ENCODE results near the gene THADA.
"Not testable (repeated sequence)": the region's sequence is repeated elsewhere in the genome, so short reads cannot be mapped to it uniquely, and the experiment has no call there.

THADA gene

DNA sequence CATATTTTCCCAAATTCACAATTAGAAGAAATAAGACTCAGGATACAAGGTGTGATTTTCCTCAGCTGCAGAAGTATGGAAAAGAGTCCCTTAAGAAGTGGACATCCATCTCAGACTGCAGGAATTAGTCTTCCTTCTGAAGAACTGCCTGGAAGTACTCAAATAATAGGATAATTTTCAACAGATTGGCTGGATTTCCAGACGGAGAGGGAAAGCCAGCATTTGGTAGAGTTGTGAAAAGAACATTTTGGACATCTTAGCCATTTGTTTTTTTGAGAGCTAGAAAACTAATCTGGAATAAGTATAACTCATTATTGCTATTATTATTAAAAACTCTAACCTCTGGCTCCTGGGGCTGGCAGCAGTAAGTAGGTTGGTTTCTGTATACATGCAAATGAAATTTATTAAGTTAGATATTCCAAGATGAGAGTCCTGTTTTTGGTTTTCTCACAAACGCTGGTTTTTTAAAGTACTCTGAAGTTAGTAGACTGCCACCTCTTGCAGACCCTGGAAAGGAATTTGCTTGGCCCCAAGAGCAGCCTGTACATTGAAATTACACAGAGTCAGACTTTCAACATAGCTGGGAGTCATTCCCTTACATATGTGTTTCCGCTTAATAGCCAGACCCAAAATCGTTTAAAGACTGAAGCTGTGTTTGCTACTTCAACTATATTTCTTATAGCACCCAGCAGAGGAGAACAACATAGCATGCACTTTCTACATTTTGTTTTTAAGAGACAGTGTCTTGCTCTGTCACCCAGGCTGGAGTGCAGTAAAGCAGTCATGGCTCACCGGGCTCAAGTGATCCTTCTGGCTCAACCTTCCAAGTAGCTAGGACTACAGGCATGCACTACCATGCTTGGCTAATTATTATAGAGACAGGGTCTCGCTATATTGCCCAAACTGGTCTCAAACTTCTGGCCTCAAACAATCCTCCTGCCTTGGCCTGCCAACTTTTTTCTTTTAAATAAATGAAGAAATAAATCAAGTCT lies 142.4 kb downstream of the THADA start:
- CTCF ChIA-PET: no interaction called here
- TF ChIP-seq ARNT (IDR thresholded peaks at IDR 0.05) (no peak), FOXM1 (IDR thresholded peaks at IDR 0.05; ENCODE audit: borderline replicate concordance) (no peak), LEF1 (IDR thresholded peaks at IDR 0.05; ENCODE audit: borderline replicate concordance) (no peak)
- DNase-seq (ENCODE audit: extremely low spot score): no peak
- POLR2A ChIA-PET: no interaction called here

DNA sequence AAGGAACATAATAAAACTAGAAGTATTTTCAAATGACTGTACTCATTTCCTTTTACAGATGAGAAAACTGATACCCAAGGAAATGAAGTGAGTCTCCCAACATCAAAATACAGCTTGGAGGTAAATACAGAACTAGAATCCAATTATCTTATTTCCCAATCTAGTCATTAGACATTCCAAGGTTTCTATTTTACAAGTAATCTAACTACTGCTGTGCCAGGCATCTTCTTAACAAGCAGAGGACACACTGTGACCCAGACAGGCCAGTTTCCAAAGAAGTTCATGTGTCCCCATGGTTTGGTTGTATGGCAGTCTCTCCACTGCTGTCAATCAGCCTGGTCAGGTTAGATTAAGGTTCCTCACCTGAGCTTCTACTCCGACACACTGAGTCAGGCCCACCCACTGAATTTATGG lies 143.5 kb downstream of the THADA start:
- ChIA-PET POLR2A (no interaction called here), CTCF (interaction anchor here (0.6 to 1.3 kb wide), 2 partner anchors 13 to 595 kb away, joined by 3 read pairs; no protein-coding TSS in a partner anchor)
- no peak for DNase-seq (ENCODE audit: extremely low spot score)
- no peak for TF ChIP-seq FOXK2 (IDR thresholded peaks at IDR 0.05)

GRCh38 chr2:43450617-43451016 lies 145.2 kb downstream of the THADA start:
- ChIA-PET CTCF (no interaction called here), POLR2A (no interaction called here)
- no peak for TF ChIP-seq FOXM1 (IDR thresholded peaks at IDR 0.05; ENCODE audit: borderline replicate concordance)
- TF ChIP-seq LEF1 (IDR thresholded peaks at IDR 0.05; ENCODE audit: borderline replicate concordance): no peak
- TF ChIP-seq BHLHE40 (IDR thresholded peaks at IDR 0.05; ENCODE audit: borderline replicate concordance): no peak
- TF ChIP-seq FOXA1 (IDR thresholded peaks at IDR 0.05): no peak
- TF ChIP-seq FOXK2 (IDR thresholded peaks at IDR 0.05): no peak
- TF ChIP-seq CTBP1 (IDR thresholded peaks at IDR 0.05; ENCODE audit: borderline replicate concordance): no peak
- TF ChIP-seq ZNF384 (IDR thresholded peaks at IDR 0.05): no peak
- TF ChIP-seq NFRKB (IDR thresholded peaks at IDR 0.05): no peak
- TF ChIP-seq HDGF (IDR thresholded peaks at IDR 0.05; ENCODE audit: borderline replicate concordance): no peak
- TF ChIP-seq, protein P1, sequence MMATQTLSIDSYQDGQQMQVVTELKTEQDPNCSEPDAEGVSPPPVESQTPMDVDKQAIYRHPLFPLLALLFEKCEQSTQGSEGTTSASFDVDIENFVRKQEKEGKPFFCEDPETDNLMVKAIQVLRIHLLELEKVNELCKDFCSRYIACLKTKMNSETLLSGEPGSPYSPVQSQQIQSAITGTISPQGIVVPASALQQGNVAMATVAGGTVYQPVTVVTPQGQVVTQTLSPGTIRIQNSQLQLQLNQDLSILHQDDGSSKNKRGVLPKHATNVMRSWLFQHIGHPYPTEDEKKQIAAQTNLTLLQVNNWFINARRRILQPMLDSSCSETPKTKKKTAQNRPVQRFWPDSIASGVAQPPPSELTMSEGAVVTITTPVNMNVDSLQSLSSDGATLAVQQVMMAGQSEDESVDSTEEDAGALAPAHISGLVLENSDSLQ (IDR thresholded peaks at IDR 0.05): no peak; the same call in 1 of the 2 replicates
- TF ChIP-seq ARNT (IDR thresholded peaks at IDR 0.05): no peak
- TF ChIP-seq SUZ12 (IDR thresholded peaks at IDR 0.05): no peak
- no peak for TF ChIP-seq SP1 (IDR thresholded peaks at IDR 0.05)
- TF ChIP-seq L3MBTL2 (conservative IDR thresholded peaks at IDR 0.05): no peak
- DNase-seq (ENCODE audit: extremely low spot score): no peak

GRCh38 chr2:43448822-43449110 lies 147.1 kb downstream of the THADA start:
- TF ChIP-seq FOXA1 (IDR thresholded peaks at IDR 0.05): no peak
- no peak for TF ChIP-seq BHLHE40 (IDR thresholded peaks at IDR 0.05; ENCODE audit: borderline replicate concordance)
- no peak for TF ChIP-seq SUZ12 (IDR thresholded peaks at IDR 0.05)
- no peak for TF ChIP-seq NFRKB (IDR thresholded peaks at IDR 0.05)
- DNase-seq (ENCODE audit: extremely low spot score): no peak
- POLR2A ChIA-PET: no interaction called here
- CTCF ChIA-PET: no interaction called here

DNA sequence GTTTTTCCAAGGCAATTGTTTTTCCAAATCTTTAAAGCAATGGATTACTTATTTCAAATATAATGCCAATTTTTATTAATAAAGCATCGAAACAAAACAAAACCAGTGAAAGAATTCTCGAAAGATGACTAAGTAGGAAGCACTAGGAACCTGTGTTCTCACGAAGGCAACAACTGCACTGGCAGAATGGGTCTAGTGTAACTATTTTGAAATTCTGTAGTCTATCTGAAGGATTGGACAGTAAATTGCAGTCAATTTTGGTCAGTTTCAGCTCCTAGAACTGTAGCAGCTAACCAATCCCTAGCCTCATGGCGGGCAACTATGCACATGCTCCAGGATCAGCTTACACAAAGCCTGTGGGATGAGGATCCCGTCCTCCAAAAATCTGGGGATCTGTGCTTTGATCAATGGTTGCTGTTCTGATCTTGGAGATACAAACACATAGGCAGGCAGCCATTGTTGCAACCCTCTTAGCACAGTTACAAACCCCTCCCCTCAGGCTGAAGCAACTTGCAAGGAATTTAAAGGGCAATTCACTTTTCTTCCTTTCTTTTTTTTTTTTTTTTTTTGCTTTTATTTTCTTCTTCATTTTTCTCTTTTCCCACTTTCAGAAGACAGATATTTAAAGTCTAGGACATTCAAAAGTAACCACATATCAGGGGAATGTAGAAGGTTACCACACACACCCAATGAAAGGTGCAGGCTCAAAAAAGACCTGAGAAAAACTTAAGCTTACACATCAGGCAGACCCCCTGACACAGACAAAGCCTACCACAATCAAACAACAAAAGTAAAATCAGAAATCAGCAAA lies 147.6 kb downstream of the THADA start:
- CTCF ChIA-PET: no interaction called here
- POLR2A ChIA-PET: no interaction called here
- DNase-seq (ENCODE audit: extremely low spot score): no peak
- TF ChIP-seq BHLHE40 (IDR thresholded peaks at IDR 0.05; ENCODE audit: borderline replicate concordance) (no peak), ARNT (IDR thresholded peaks at IDR 0.05) (no peak), SP1 (IDR thresholded peaks at IDR 0.05) (no peak), NFRKB (IDR thresholded peaks at IDR 0.05) (no peak), HDGF (IDR thresholded peaks at IDR 0.05; ENCODE audit: borderline replicate concordance) (no peak), TARDBP (IDR thresholded peaks at IDR 0.05) (no peak), L3MBTL2 (conservative IDR thresholded peaks at IDR 0.05) (no peak), FOXA1 (IDR thresholded peaks at IDR 0.05) (no peak), FOXM1 (IDR thresholded peaks at IDR 0.05; ENCODE audit: borderline replicate concordance) (no peak), ZNF384 (IDR thresholded peaks at IDR 0.05) (no peak), LEF1 (IDR thresholded peaks at IDR 0.05; ENCODE audit: borderline replicate concordance) (no peak), SUZ12 (IDR thresholded peaks at IDR 0.05) (no peak)
- TF ChIP-seq, protein P1 (IDR thresholded peaks at IDR 0.05): no peak

DNA sequence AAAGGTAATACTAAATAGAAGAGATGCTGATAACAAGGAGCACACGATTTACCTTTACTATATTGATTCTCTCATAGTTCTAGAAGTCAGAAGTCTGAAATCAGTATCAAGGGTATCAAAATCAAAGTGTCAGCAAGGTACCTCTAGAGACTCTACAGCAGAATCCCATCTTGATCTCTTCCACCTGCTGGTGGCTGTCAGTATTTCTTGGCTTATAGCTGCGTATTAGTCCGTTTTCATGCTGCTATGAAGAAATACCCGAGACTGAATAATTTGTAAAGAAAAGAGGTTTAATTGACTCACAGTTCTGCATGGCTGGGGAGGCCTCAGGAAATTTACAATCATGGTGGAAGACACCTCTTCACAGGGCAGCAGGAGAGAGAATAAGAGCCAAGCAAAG lies 149.1 kb downstream of the THADA start:
- POLR2A ChIA-PET; DNase-seq (ENCODE audit: extremely low spot score): not testable (repeated sequence)
- CTCF ChIA-PET: interaction anchor here (0.6 kb wide), 1 partner anchor 13 kb away, joined by 3 read pairs; no protein-coding TSS in a partner anchor

- CTCF ChIA-PET: no interaction called here
- POLR2A ChIA-PET: no interaction called here
- TF ChIP-seq FOXM1 (IDR thresholded peaks at IDR 0.05; ENCODE audit: borderline replicate concordance) (no peak), TARDBP (IDR thresholded peaks at IDR 0.05) (no peak), FOXK2 (IDR thresholded peaks at IDR 0.05) (no peak), ZNF384 (IDR thresholded peaks at IDR 0.05) (no peak), SP1 (IDR thresholded peaks at IDR 0.05) (no peak), L3MBTL2 (conservative IDR thresholded peaks at IDR 0.05) (no peak), ELF4 (IDR thresholded peaks at IDR 0.05) (no peak), CTBP1 (IDR thresholded peaks at IDR 0.05; ENCODE audit: borderline replicate concordance) (no peak), BHLHE40 (IDR thresholded peaks at IDR 0.05; ENCODE audit: borderline replicate concordance) (no peak), HDGF (IDR thresholded peaks at IDR 0.05; ENCODE audit: borderline replicate concordance) (no peak), ARNT (IDR thresholded peaks at IDR 0.05) (no peak), SUZ12 (IDR thresholded peaks at IDR 0.05) (no peak)
- TF ChIP-seq, protein P1 (IDR thresholded peaks at IDR 0.05): no peak
- no peak for DNase-seq (ENCODE audit: extremely low spot score)
These were observed 150.1 kb downstream of the THADA start for GRCh38 chr2:43445781-43446180.
